ENCODE measurements around the gene FAM131C.

- TF ChIP-seq CTCF (IDR thresholded peaks at IDR 0.05), result no peak
- no peak for TF ChIP-seq POLR2A (IDR thresholded peaks at IDR 0.05)
Measured at GRCh38 chr1:16074217-16074616, 766 bp upstream of the FAM131C start.
